GM13976 (cell line): ENCODE data around the gene ACADSB.

ENCODE experiments used
- DNase-seq: peaks from one replicate; pipeline ENCODE4 v3.0.0; 2012; ENCODE audit warnings: low spot score
- CTCF ChIP-seq: IDR thresholded peaks from 2 replicates; pipeline ENCODE4 v1.5.1; 2012; ENCODE audit warnings: borderline replicate concordance, mild to moderate bottlenecking; ENCODE audit not compliant: insufficient read depth; ENCODE audit errors: extremely low read depth, missing control alignments, control extremely low read depth
- in situ Hi-C: fragments of 300-500 bp; cut with MboI; formaldehyde crosslinking; loops from one replicate; pipeline ENCODE4 v1.12.0; 2022; ENCODE audit warnings: low sequenced_read_pairs, mixed read lengths, inconsistent platforms; ENCODE audit not compliant: unreplicated experiment

ACADSB gene

DNA sequence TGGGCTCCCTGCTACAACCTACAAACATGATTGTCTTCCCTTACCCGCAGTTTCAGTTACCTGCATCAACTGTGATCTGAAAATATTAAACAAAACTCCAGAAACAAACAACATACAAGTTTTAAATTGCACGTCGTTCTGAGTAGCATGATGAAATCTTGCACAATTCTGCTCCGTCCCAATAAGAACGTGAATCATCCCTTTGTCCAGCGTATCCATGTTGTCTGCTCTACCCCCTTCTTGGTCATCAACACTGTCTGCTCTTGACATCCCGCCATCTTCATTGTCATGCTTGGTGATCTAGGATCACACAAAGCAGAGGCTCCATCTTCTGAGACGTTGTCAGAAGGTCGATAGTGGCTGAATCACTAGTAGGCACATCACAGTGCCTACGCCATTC lies 53.9 kb downstream of the ACADSB start:
- TF ChIP-seq CTCF = no peak
- in situ Hi-C loops = no loop called here
- no peak for DNase-seq

DNA sequence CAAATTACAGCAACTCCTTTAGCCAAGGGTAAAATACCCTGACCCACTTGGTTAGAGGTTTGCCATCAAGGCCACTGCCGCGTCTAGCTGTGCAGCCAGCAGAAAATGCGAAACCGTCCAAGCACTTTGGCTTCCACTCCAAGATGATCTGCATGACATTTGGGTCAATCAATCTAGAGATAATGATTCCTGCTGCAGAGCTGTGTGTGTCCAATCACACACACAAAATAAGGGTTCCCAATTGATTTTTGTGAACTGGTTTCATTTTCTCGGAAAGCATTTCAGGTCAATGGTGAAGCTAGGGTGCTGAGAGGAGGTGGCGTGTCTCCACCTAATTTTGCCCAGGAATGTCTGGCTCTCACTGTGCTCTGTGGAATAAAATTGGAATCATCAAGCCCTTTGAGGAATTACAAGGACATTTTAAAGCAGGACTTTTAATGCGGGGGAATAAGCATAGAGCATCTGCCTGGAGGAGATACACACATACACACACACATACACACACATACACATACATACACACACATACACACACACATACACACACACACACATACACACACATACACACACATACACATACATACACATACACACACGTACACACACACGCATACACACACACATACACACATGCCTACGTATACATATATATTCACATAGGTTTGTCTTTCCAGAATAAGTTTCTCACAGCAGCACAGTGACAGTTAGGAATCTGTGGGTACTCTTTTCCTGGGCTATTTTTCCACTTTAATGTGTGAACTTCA lies 59.5 kb downstream of the ACADSB start:
- TF ChIP-seq CTCF = no peak
- in situ Hi-C loops = no loop called here
- no peak for DNase-seq

DNA sequence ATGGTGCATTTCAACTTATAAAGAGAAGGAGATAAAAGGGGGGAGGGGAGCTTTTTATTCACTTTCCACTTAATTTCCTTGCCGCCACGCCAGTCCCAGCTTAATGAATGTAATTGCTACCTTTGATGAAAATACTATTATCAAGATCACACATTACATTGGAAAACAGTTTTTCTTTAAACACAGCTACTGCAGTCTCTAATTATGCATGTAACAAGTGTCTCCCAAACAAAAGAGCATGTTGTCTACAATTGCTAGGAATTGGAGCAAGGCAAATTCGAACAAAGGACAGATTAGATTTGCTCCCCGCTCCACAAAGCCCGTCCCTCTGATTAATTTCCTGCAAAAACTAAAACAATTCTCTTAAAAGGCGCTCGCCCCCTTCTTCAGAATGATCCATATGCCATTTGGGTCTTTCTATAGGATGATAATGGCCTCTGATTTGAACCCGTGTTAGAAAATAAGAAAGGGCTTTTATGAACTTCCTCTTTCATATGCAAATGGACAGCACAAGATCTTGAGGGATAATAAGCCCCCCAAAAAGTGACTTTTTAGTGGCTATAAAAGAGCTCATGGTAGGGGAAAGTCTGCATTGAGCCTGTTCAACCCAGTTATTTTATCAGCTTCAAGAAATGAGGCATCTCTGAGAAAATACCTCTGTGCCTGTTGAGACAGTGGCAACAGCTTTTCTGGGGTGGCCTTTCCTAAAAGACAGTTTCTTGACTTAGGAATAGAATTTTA lies 60.6 kb downstream of the ACADSB start:
- no peak for TF ChIP-seq CTCF
- in situ Hi-C loops = no loop called here
- DNase-seq = no peak

DNA sequence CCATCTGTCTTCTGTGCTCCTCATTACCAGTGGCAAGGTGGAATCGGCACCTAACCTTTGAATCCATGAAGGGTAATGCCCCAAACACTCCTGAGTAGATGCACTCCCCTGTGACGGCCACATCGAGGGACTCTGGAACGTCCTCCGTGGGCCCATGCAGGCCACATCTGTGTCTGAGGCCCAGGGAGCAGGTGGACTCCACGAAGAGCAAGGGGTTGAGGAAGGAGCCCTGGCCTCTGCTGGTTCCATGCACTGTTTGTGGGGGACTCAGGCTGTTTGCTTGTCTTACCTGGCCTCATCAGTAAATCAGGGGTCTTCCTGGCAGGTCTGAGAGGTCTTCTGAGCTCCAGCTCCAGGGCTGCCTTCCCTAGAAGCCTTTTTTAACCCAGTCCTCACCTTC lies 64.4 kb downstream of the ACADSB start:
- DNase-seq = no peak
- TF ChIP-seq CTCF = no peak
- in situ Hi-C loops = no loop called here

GRCh38 chr10:123074215-123074614 lies 65.4 kb downstream of the ACADSB start:
- no peak for TF ChIP-seq CTCF
- no peak for DNase-seq
- in situ Hi-C loops = no loop called here

DNA sequence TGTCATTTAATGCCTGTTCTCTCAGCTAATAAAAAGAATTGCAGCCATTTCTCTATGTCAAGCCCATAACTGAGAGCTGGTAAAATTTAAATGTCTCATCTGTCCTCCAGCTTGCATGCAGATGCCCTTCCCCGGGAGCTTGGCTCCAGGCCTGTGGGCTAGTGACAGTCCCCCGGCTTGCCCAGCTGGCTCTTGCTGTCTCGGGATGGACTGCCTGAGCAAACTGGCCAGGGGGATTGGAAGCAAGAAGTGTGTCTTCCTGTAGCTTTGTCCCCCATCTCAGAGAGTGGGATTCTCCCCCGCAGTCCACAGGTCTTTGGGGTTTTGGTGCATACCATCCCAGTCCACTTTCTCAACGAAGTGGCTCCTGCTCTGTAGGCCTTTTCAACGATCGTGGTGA lies 73.1 kb downstream of the ACADSB start:
- TF ChIP-seq CTCF = no peak
- in situ Hi-C loops = loop anchor here (25.0 kb wide), 1 partner anchor 880 kb away; no protein-coding TSS in a partner anchor

More for the DNA sequence above, 73.1 kb downstream of the ACADSB start:
- no peak for DNase-seq
